KOPT-K1 (cell line): Measurements from ENCODE around the gene DDC.

ENCODE experiments used
- H3K27ac ChIP-seq: fragments of 200-600 bp; sonication (generic); 2 replicates; pipeline ENCODE4 v1.5.1; 2016; ENCODE audit warnings: antibody characterized with exemption, mild to moderate bottlenecking, low read depth, low read length; ENCODE audit not compliant: poor library complexity, severe bottlenecking
- H3K36me3 ChIP-seq: fragments of 200-600 bp; sonication (generic); 2 replicates; pipeline ENCODE4 v1.5.1; 2017; ENCODE audit warnings: antibody characterized with exemption, mild to moderate bottlenecking, low read length, moderate library complexity; ENCODE audit not compliant: insufficient read depth
- H3K9me3 ChIP-seq: fragments of 200-600 bp; sonication (generic); 2 replicates; pipeline ENCODE4 v1.5.1; 2017; ENCODE audit warnings: antibody characterized with exemption, low read length, mild to moderate bottlenecking; ENCODE audit not compliant: insufficient read depth, poor library complexity, severe bottlenecking

DDC gene

GRCh38 chr7:50455658-50456057 is 109.5 kb downstream of the DDC start:
- Histone ChIP-seq H3K9me3 (no peaks in the 10 kb centered on the region), H3K36me3 (no peaks in the 10 kb centered on the region), H3K27ac (no peak overlapping the region)

- Histone ChIP-seq H3K27ac (no peak overlapping the region), H3K9me3 (no peaks in the 10 kb centered on the region), H3K36me3 (no peaks in the 10 kb centered on the region)
These were observed 110.2 kb downstream of the DDC start for GRCh38 chr7:50454968-50455367.

- Histone ChIP-seq H3K36me3 (peaks cover 27% of the 10 kb centered on the region), H3K9me3 (no peaks in the 10 kb centered on the region), H3K27ac (peak overlapping the region; percentile 79)
These were observed 114.6 kb downstream of the DDC start for GRCh38 chr7:50450590-50451032.

- peak within 1 kb of the TSS; percentile 79 for H3K27ac ChIP-seq
- H3K36me3 ChIP-seq, result peaks cover 33% of the 10 kb centered on the region
- H3K9me3 ChIP-seq, result no peaks in the 10 kb centered on the region
These were observed 115.2 kb downstream of the DDC start, which contains the start of gene FIGNL1 for GRCh38 chr7:50449881-50450589. FIGNL1 (minus strand) TSS chr7:50450350; CDS start chr7:50447287, 3,063 bp downstream.

- peak overlapping the region; percentile 79 for H3K27ac ChIP-seq
- H3K9me3 ChIP-seq, result no peaks in the 10 kb centered on the region
- H3K36me3 ChIP-seq, result peaks cover 38% of the 10 kb centered on the region
These were observed 115.7 kb downstream of the DDC start for GRCh38 chr7:50449501-50449880.

- Histone ChIP-seq H3K9me3 (no peaks in the 10 kb centered on the region), H3K27ac (peak overlapping the region; percentile 79), H3K36me3 (peaks cover 45% of the 10 kb centered on the region)
These were observed 116.4 kb downstream of the DDC start for GRCh38 chr7:50448823-50449222.

GRCh38 chr7:50446542-50446960 is 118.7 kb downstream of the DDC start:
- H3K36me3 ChIP-seq, result peaks cover 67% of the 10 kb centered on the region

GRCh38 chr7:50436133-50436806 is 128.9 kb downstream of the DDC start:
- peaks cover 49% of the 10 kb centered on the region for H3K36me3 ChIP-seq
- H3K9me3 ChIP-seq, result no peaks in the 10 kb centered on the region
- H3K27ac ChIP-seq, result no peak overlapping the region

More at GRCh38 chr7:50446542-50446960, 118.7 kb downstream of the DDC start:
- no peak overlapping the region for H3K27ac ChIP-seq
- H3K9me3 ChIP-seq, result no peaks in the 10 kb centered on the region

- Histone ChIP-seq H3K9me3 (no peaks in the 10 kb centered on the region), H3K36me3 (peaks cover 4% of the 10 kb centered on the region), H3K27ac (no peak overlapping the region)
These were observed 133.4 kb downstream of the DDC start for GRCh38 chr7:50431722-50432305.

- H3K36me3 ChIP-seq, result no peaks in the 10 kb centered on the region; the same call in 1 of the 2 replicates
- no peak overlapping the region for H3K27ac ChIP-seq
- no peaks in the 10 kb centered on the region for H3K9me3 ChIP-seq
These were observed 133.9 kb downstream of the DDC start for GRCh38 chr7:50431316-50431715.

- no peaks in the 10 kb centered on the region; the same call in 1 of the 2 replicates for H3K36me3 ChIP-seq
- H3K9me3 ChIP-seq, result no peaks in the 10 kb centered on the region
- H3K27ac ChIP-seq, result no peak overlapping the region
These were observed 136.3 kb downstream of the DDC start for GRCh38 chr7:50428911-50429310.

- H3K27ac ChIP-seq, result no peak overlapping the region
- H3K9me3 ChIP-seq, result no peaks in the 10 kb centered on the region
- H3K36me3 ChIP-seq, result no peaks in the 10 kb centered on the region; the same call in 1 of the 2 replicates
These were observed 137.7 kb downstream of the DDC start for GRCh38 chr7:50427518-50427917.

- Histone ChIP-seq H3K36me3 (no peaks in the 10 kb centered on the region; the same call in 1 of the 2 replicates), H3K27ac (no peak overlapping the region), H3K9me3 (no peaks in the 10 kb centered on the region)
These were observed 138.7 kb downstream of the DDC start for GRCh38 chr7:50426280-50427045.

- no peak overlapping the region for H3K27ac ChIP-seq
These were observed 139.9 kb downstream of the DDC start for GRCh38 chr7:50425318-50425717.

GRCh38 chr7:50423860-50424259 is 141.3 kb downstream of the DDC start:
- Histone ChIP-seq H3K36me3 (no peaks in the 10 kb centered on the region; the same call in 1 of the 2 replicates), H3K27ac (no peak overlapping the region), H3K9me3 (no peaks in the 10 kb centered on the region)

More at GRCh38 chr7:50425318-50425717, 139.9 kb downstream of the DDC start:
- no peaks in the 10 kb centered on the region; the same call in 1 of the 2 replicates for H3K36me3 ChIP-seq
- no peaks in the 10 kb centered on the region for H3K9me3 ChIP-seq
